ENCODE results near the gene CCR6.
"Not testable (repeated sequence)": the region's sequence is repeated elsewhere in the genome, so short reads cannot be mapped to it uniquely, and the experiment has no call there.

CCR6 gene

DNA sequence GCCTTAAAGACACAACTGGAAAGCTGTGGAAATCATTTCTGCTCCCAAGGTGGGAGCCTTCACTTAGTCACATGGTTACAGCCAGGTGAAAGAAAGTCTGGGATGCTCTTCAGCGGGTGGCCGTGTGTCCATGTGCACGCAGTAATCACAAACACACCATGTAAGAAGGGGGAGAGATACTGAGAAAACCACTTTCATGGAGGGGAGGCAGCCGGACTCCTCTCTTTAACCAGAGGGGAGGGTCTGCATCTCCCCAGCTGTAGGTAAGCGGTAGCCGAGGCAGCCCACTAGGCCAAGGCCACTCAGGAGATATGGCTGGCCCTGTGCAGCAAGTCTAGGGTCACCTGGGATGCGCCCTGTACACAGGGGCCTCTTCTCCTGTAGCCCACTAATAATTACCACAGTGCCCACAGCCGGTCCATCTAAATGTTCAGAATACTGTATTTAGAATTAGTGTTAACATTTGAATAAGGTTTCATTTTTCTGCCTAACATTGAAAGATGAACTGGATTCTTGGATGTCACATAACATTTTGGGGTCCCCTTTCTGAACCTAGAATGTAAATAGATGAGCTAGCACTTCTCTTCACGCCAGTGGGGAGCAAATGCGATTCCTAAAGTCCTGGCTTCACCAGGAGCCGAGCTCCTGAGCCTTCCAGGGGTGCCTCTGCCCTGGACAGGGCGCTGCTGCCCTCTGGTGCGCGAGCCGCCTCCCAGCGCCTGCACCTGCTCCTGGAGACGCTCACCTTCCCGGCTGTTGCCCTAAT, 19.0 kb downstream of the CCR6 start:
- peak in 2 of 3 donors; percentile 35 to 37 for DNase-seq (ENCODE audit: low read depth in 3 of 3)

DNA sequence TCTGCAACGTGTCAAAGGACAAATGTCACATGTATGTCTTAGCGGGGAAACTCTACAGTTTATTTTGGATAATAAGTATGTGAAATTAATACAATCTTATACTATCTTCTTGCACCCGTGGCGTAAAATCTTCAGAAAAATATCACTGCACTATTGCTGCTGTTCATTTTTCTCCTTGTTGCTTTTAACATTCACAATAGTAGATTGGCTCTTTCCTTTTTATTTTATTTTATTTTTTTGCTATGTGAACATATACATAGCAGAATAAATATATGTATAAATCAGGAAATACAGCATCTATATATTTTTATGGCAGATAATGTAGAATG, 19.5 kb downstream of the CCR6 start:
- DNase-seq (ENCODE audit: low read depth in 3 of 3), result no peak

DNA sequence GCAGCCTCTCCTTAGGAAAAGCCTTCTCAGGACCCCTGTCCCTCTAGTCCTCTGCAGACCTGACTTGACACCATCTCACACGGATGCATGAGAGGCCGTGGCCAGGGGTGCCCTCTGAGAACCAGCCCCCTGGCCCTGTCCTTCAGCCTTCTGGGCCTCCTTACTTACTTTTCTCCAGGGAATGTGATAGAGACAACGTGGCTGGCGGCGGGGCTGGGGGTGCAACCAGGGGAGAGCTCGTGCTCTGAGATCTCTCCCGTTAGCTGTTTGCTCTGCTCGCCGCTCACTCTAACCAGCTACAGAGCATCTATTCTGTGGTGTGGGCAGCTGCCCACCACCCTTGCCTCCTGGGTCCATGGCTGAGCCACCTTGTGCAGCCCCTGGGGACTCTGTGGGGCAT, 20.1 kb downstream of the CCR6 start:
- no peak for DNase-seq (ENCODE audit: low read depth in 3 of 3)

DNA sequence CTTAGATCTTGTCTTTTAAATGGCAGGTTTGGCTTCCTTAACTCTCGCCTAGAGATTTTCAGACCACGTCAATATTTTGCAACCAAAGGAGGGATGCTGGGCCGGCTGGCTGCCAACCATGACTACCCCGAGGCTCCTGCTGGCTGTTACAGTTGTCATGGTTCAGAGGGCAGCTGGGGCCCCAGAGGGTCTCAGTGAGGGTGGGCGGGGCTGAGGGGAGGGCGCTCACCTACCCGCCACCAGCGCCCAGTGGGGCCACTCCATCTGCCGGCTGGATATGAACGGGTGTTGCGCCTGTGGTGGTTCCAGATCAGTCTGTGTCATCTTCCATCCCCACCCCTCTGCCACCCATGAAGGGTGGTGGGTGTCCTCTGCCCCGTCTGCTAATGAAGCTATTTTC, 22.6 kb downstream of the CCR6 start:
- DNase-seq (ENCODE audit: low read depth in 3 of 3), result no peak

DNA sequence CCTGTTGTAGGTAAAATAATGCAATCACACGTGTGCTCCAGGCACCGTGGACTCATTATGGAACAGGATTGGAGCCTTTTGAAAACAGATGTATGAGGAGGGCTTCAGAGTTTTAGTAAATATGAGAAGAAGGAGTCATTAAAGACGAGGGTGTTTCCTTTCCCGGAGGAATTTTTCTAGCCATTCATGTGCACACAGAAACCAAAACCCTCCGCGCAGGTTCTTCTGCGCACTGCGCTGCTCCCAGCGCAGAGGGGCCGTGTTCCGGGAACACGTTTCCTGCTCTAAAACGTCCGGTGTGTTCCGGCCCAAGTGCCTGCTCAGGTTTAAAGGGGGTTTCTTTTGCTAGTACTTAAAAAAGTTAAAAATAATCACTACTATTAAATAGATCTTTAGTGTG, 23.2 kb downstream of the CCR6 start:
- no peak for DNase-seq (ENCODE audit: low read depth in 3 of 3)

- no peak for DNase-seq (ENCODE audit: low read depth in 3 of 3)
Observed at GRCh38 chr6:167146977-167147376, 24.1 kb downstream of the CCR6 start.

DNA sequence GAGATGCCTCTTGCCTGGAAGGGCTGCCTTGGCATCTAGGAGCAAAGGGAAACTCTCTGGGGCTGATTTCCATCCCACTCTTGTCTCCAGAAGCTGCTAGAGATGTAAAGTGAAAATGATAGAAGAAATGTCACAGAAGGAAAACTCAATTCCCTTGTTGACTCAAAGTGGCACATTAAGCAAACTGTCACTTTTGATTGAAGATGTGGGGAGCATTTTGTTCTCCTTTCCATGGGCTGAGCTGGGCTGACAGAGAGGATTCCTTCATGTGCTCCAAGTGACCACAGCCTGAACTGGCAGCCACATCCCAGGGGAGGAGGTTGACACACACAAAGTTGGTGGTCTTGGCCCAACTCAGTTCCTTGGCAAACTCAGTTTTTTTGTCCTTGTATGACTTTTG, 25.1 kb downstream of the CCR6 start:
- no peak for DNase-seq (ENCODE audit: low read depth in 3 of 3)

DNA sequence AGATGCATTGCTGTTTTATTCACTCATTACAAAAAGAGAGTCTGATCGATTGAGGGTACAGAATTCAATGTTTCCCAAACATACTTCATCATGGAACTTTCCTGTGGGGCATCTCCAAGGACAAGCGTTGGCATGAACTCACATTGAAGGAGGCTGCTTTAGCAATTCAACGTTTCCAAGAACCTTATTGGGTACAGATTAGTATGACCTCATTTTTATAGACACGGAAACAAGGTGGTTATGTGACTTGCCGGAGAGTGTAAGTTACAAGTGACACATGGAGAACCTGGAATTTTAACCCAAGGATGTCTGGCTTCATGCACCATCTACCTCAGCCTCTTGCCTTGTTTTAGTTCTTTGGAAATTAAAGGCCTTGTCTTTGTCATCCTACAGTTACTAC, 26.1 kb downstream of the CCR6 start:
- no peak for DNase-seq (ENCODE audit: low read depth in 3 of 3)

DNA sequence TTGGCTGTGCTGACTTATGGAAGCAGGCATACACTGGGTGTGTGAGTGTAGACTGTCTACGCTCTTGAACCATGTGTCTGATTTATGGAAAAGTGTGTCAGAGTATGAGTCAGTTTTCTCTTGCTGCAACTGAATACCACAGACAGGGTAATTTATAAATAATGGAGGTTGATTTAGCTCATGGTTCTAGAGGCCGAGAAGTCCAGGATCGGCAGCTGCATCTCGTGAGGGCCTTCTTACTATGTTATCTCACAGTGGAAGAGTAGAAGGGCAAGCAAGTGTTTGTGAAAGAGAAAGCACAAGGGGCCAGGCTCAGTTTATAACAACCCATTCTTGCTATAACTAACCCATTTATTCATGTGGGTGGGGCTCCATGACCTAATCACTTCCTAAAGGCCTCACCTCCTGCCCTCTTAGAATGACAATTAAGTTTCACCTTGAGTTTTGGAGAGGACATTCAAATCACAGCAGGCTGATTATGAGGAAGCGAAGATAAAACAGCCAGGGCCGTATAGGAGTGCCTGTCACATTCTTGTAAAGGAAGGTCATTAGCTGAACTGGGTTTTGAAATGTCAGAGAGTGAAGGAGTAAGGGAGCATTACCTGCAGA, 28.1 kb downstream of the CCR6 start:
- DNase-seq (ENCODE audit: low read depth in 3 of 3), result peak in 1 of 3 donors; percentile 15

- DNase-seq (ENCODE audit: low read depth in 3 of 3), result no peak
Observed at GRCh38 chr6:167151648-167152047, 28.8 kb downstream of the CCR6 start.

DNA sequence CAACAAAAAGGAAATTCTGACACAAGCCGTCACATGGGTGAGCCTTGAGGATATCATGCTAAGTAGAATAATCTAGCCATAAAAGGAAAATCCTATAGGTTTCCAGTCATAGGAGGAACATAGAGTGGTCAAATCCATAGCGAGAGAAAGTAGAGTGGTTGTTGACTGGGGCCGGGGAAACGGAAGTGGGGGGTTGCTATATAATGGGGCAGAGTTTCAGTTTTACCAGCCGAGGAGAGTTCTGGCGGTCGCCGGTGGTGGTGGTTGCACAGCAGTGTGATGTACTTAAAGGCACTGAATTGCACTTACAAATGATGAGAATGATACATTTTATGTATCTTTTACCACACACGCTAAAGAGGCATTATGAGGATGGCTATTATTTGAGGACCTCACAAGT, 30.0 kb downstream of the CCR6 start:
- DNase-seq (ENCODE audit: low read depth in 3 of 3), result no peak

- no peak for DNase-seq (ENCODE audit: low read depth in 3 of 3)
Observed at GRCh38 chr6:167153521-167153959, 30.6 kb downstream of the CCR6 start.

DNA sequence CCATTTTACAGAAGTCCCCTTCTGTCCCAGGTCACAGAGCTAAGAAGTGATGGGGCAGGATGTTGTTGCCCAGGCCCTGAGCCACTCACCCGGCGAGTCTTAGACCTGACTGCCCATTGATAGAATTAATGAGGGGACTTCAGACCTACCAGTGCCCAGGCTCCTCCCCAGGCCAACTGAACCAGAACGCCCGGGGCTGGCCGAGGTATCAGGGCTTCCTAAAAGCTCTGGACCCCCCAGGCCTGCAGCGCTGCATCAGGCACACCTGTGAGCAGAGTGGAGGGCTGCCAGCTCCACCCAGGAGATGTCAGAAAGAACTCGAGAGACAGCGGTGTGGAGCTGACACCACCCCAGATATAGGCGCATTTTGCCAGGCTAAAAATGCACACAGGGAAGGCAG, 31.4 kb downstream of the CCR6 start:
- DNase-seq (ENCODE audit: low read depth in 3 of 3), result no peak

- DNase-seq (ENCODE audit: low read depth in 3 of 3), result no peak
Observed at GRCh38 chr6:167154895-167155294, 32.0 kb downstream of the CCR6 start.

DNA sequence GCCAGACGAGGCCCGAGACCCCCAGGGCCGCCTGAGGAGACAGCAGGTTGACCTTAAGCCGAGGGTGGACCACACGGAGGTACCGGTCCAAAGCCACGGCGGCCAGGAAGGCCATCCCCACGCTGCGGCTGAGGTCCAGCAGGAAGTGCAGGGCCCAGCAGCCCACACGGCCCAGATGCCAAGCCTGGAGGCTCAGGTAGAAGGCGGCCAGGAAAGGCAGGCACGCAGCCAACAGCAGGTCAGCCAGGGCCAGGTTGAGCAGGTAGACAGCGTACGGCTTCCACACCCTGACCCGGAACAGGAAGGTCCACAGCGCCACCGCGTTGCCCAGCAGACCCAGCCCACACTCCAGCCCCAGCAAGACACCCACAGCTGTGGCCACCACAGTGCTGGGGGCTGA, 34.5 kb downstream of the CCR6 start:
- no peak for DNase-seq (ENCODE audit: low read depth in 3 of 3)

DNA sequence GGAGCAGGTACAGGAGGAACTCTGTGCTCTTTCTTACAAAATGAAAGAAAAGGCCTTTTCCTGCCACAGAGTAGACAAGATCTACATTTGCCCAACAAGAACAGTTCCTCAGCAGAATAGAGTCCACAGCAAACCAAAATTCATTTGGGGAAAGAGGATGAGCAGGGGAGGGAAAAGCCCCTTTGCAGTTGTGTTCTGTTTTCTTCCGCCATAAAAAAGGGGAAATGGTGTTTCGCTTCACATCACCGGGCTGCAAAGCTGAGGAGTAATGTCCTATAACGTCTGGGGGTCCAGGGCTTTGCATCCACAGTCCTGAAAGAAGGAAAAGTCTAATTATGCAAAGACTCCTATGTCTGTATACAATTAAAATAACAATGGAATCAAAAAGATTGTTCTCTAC, 35.0 kb downstream of the CCR6 start, which contains the start of gene GPR31:
TSS of gene GPR31 (minus strand) at position 118 of the 400 bp plus-strand sequence. CDS start 149 bp downstream, outside the sequence.
- no peak for DNase-seq (ENCODE audit: low read depth in 3 of 3)

GRCh38 chr6:167161851-167162467, 39.1 kb downstream of the CCR6 start:
- DNase-seq (ENCODE audit: low read depth in 3 of 3), result no peak

DNA sequence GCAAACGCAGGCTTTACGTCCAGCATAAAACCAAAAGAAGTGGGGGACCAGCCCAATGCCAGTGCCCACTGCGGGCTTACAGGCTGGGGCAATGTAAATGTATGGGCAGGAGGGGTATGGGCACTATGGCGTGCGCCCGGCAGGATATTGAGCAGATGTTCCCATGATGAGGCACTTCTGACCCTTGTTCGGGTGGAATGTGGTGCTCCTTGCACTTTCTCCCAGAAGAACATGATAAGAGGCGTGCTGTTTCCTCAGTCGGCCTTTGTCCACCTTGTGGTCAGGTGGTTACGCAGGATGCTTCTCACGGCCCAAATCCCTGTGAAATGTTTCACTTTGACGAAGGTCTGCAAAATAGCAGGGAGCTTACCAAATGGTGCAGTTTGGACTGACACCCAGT, 39.7 kb downstream of the CCR6 start:
- DNase-seq (ENCODE audit: low read depth in 3 of 3), result no peak

DNA sequence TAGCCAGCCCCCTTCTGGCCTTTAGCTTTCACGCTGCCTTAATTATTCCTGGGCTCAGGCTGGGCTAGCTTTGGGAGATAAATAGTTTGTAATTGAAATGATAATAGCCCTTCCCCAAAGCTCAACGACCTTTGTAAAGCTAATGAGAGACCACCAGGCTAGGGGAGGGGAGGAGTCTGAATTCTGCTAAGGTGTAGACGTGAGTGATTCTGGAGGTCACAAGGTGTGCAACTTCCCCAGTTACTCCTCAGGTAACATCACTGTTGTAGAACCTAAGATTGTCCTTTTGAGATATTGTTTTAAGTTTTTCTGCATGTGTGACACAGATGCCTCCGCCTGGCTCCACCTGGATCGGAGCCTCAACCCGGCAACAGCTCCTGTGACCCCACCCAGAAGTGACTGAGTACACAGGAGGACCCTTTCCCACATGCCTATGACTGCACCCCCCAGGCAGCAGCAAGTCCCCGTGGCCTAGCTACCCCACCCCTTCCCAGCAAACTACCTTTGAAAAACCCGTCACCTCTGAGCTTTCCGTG, 40.6 kb downstream of the CCR6 start:
- DNase-seq (ENCODE audit: low read depth in 3 of 3), result no peak

DNA sequence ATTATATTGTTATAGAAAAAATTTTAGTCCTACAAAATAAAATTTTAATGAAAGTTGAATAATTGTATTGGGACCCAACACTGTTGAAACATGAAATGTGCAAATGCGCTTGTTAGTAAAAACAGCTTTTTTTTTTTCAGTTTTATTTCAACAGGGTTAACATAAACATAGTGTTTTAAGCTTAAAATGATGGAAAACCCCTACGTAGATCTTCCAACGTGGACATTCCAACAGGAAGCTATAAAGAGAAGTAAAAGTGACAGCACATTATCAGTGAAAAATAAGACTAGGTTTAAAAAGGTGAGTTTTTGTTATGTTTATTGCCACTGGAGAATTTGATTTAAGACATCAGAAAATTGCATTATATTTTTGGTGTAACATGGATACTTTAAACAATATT, 41.4 kb downstream of the CCR6 start:
- DNase-seq (ENCODE audit: low read depth in 3 of 3), result no peak

DNA sequence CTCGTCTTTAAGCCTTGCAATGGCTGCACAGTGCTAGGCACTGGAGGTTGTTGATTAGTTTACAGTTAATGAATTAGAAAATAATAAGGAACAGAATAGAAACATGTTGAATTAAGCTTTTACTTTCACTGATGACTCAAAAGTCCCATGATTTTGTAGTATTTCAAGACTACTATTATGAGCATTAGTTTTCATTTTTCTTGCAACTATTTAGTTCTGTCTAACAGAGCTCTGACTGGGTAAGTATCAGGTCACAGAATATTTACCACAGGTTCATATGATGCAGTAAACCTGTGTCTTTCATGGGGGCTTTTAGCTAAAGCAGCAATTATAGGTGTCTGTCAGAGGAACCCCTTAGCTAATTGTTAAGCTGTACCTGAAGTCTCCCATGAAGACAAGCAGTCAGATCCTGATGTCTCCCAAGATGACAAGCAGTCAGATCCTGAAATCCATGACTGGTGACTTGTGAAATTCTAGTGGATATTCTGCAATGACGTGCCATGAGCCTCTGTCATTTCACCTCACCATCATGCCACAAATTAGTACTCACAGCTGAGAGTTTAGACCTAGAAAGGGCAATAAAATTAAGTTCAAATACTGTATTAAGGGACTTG, 43.1 kb downstream of the CCR6 start:
- no peak for DNase-seq (ENCODE audit: low read depth in 3 of 3)

GRCh38 chr6:167167699-167168098, 44.8 kb downstream of the CCR6 start:
- DNase-seq (ENCODE audit: low read depth in 3 of 3), result not testable (repeated sequence)
